Measurements from ENCODE around the gene FNTB.

Gene FNTB

GRCh38 chr14:64983439-64984310 is 3.0 kb upstream of the FNTB start:
- DNase-seq, result peak; percentile 28

DNA sequence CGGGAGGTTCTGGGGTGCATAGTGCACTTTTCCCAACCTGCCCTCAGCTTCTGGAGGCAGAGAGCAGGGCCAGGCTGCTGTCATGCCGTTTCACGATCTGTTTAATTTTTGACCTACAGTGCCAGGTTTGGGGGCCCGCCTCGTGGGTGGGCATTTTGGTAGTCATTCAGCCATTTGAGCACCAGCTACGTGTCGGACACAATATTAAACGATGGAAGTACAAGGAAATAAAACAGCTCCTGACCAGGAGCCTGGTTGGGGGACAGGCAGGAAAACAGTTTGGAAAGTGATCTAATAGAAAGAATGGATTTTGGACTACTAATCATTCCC is 708 bp downstream of the FNTB start:
- no peak for DNase-seq

GRCh38 chr14:64990296-64990695 is 3.6 kb downstream of the FNTB start:
- DNase-seq, result no peak

DNA sequence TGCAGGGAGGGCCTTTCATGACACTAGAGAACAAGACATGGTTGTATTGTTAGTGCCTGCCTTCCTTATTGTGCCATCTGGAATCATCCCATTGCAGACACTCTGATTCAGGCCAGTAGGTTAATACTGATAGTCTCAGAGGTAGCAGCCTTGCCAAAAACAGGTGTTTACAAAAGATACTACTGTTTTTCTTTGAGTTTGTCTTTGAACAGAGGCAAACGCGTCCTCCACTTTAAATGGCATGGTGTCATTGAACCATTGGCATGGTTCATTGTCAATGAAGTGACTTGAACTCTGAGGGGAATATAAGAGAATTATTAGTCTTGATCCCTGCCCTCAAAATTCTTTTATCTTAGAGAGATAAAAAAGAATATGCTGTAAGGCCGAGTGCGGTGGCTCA is 4.2 kb downstream of the FNTB start:
- no peak for DNase-seq

GRCh38 chr14:64992328-64992885 is 5.7 kb downstream of the FNTB start:
- no peak for DNase-seq

GRCh38 chr14:64993266-64993930 is 6.7 kb downstream of the FNTB start:
- DNase-seq, result no peak

GRCh38 chr14:64994540-64994939 is 7.8 kb downstream of the FNTB start:
- DNase-seq, result no peak

DNA sequence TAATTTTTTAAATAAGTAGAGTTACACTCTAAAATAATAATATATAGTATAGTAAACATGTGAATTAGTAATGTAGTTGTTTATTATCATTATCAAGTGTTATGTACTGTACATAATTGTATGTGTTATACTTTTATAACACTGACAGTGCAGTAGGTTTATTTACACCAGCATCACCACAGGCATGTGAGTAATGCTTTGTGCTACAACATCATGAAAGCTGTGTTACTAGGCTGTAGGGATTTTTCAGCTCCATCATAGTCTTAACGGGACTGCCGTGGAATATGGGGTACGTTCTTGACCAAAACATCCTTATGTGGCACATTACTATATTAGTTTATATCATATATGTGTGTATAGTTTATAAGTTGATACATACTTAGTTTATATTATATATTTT is 8.6 kb downstream of the FNTB start:
- no peak for DNase-seq

DNA sequence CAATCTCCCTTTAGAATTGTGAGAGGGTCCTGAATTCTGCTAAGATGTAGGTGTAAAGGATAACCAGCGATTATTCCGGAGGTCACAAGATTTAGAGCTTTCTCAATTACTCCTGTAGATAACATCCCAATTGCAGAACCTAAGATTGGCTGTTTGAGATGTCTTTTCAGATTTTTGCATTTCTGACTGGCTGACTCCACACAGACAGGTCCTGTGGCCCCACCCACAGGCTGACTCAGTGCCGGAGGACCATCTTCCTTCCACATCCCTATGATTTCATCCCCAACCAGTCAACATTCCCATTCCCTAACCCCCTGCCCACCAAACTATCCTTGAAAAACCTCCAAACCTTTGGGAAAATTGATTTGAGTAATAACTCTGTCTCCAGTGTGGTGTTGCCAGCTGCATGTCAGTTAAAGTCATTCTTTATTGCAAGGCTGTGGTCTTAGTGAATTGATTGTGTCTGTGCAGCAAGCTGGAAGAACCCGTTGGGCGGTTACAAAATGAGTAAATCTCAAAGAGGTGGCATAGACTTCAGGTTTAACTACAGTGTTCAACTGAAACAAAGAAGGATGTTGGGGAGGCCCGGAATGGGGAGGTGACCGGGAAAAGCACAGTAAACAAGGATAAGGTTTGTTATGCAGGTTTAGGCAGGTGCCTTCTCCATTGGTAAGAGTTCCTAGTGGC is 10.6 kb downstream of the FNTB start:
- DNase-seq, result no peak

- no peak for DNase-seq
Measured at GRCh38 chr14:64998455-64998931, 11.8 kb downstream of the FNTB start.

- DNase-seq, result no peak
Measured at GRCh38 chr14:65000898-65001591, 14.3 kb downstream of the FNTB start.

- no peak for DNase-seq
Measured at GRCh38 chr14:65001723-65002122, 15.0 kb downstream of the FNTB start.

DNA sequence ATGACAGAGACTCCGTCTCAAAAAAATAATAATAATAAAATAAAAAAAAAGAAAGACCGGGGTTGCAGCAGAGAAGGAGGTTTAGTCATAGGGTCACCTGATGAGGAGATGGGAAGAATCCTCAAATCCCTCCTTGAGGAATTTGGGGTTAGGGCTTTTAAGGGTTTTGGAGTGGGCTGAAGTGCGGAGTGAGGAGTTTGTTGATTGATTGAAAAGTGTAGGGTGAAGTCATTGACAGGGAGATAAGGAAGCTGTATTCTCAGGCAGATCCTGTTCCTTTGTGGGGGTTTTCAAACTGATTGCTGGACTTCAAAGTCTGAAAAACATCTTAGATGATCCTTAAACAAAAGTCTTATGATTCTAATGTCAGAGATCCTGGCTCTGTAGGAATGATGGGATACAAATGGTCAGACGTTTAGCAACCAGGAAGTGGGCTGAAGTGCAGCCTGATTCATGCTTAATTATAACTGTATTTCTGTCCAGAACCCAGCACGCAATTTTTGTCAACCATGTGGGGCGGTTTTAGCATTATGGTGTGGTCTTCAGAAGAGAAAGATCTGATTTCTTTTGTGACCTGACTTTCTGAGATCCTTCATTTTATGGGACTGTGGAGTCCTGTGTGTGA is 16.0 kb downstream of the FNTB start:
- DNase-seq, result no peak

DNA sequence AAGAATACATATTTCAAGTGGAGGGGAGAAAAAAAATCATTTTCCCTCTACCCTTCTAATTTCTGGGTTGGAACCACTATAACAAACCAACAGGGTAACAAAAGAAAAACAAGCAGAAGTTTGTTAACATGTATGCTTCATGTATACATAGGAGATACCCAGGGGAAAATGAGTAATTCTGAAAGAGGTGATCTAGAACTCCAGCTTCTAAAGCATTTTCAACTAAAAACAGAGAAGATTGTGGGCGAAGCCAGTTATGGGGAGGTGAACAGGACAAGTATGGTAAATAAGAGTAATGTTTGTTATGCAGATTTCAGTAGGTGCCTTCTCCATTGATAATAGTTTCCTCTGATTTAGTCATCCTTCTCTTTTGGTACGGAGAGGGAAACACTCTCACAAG is 16.7 kb downstream of the FNTB start:
- no peak for DNase-seq

DNA sequence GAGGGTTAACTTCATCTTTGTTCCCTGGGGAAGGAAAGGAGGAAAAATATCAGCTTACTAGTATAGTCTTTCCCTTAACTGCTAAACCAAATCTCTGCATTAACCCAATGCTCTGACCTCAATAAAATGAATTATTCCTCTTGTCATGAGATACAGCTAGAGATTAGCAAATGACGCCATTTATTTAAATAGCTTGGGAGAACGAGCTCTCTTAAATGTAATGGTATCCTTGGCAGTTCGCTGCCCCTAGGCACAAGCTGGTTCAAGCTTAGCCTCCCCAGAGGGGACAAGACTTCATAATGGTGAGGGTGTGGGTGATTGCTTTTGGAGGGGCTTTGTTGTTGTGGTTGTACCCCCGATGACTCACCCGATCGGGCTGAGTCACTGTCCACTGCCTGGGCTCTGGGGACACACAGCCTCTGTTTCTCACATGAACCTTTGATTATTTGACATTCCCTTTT is 19.6 kb downstream of the FNTB start:
- no peak for DNase-seq

DNA sequence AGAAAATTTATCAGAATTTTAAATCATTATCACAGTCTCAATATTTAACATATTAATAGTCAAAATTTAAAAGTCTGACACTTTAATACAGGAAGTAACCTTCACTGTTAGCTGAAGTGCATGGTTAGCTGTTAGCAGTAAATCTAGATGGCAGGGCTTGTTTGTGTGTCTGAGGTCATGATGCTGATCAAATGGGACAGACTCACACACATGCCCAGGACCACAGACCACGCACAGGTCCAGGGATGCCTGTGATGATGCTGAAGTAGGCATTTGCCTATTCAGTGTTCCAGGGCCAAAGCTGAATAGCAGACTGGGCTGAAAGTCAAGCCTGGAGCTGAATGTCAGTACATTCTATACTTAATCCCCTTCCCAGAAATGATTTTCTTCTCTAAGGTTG is 20.5 kb downstream of the FNTB start:
- no peak for DNase-seq

DNA sequence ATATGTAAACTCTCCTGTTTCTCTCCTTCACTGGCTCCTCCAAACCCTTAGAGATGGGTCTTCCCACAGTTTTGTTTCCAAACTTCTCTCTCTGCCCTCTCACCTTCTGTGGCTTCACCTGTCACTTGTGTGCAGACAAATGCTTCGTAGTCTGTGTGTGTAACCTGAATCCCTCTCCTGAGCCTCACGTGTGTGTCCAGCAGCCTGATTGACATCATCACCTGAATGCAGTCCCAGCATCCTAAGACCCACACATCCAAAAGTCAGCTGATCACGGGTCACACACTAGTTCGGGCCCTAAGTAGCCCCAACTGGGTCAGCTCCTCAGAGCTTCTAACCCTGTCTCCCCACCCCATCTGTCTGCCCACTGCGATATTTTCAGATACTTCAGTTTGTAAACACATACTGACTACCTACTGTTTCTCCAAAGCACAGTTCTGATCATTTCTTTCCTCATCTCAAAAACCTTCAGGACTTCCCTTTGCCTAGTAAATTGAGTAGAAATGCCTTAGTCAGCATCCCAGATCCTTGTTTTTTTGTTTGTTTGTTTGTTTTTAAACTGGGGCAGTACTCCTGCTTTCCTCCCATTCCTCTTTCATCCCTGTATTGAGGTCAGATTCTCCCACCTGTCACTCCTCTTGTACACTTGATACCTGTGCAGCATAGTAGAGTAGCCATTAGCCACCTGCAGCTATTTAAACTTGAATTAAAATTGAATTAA is 23.7 kb downstream of the FNTB start:
- no peak for DNase-seq

GRCh38 chr14:65011538-65011937 is 24.8 kb downstream of the FNTB start:
- DNase-seq, result no peak

DNA sequence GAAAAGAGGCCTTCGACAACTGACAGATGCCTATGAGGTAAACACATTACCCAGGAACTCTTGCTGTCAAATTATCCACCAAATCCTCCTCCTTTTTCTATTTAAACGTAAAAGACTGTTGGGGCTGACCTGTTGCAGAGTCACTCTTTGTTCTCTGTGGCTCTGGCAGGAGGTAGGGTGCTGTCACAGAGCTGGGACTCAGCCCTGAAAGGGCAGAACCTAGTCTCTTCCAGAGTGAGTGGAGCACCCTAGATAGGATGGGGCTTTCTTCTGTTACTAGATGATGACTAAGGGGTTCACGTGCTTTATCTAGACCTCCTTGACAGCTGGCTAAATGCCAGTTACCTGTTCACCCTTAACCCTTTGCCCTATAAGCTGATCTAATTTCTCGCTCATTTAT is 25.7 kb downstream of the FNTB start:
- DNase-seq, result no peak

DNA sequence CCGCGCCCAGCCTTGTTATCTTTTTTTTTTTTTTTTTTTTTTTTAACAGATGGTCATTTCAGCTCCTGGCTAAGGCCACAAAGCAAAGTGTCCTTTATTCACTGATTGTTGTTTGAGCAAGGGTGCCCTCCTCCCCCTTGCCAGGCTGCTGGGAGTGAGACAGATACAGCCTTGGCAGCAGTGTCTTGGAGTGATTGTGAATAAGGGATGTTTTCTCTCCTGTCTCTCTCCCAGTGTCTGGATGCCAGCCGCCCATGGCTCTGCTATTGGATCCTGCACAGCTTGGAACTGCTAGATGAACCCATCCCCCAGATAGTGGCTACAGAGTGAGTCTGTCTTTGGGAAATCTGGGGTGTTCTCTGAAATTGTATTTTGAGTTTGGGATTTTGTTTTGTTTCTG is 28.7 kb downstream of the FNTB start:
- DNase-seq, result no peak

GRCh38 chr14:65016471-65016870 is 29.8 kb downstream of the FNTB start:
- no peak for DNase-seq

All from NCI-H1092 treated with DMSO at 0.1 percent for 48 hours (cell line).